UCSD-AML1 (cell line): ENCODE results near the gene TBL3.
"Not testable (repeated sequence)": the region's sequence is repeated elsewhere in the genome, so short reads cannot be mapped to it uniquely, and the experiment has no call there.

Experiments
- DNase-seq: peaks from one replicate; lab custom pipeline; 2025; ENCODE audit not compliant: unreplicated experiment; lab: John Stamatoyannopoulos, UW

TBL3 gene

DNA sequence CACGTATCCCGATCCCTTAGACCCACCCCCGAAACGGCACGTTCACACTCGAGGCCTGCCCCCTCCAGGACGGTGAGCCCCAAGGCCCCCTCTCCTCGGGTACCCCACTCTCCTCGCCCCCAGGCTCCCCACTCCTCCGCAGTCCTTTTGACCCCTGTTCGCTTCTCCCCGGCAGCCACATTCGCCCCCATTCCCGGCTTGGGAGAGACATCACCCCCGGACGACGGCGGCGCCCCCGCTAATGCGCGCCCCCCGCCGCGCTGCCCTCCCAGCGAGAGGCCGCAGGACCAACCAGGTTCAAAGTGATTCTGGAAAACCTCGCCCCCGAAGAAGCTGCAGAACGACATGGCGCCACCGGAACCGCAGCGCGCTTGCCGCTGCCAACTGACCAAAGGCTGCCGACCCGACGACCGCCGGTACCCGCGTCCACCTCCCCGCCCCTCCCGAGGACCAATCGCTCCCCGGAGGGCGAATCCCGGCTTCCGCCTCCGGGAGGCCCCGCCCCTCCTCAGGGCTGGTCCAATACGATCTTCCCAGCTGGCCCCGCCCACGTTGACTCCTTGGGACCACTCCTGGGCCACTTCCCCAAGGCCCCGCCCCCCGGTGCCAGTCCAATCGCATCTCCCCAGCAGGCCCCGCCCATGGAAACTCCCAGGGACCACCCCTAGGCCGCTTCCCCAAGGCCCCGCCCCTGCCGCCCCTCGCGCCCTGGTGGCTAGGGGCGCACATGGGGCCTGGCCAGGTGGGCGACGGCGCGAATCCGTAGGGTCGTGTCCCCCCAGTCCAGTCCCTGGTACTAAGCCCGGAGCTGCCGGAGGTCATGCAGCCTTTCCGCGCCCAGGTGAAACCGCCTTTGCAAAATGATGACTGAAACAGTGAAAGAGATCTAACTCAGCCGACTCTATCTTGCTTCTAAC lies 28.8 kb upstream of the TBL3 start, which contains the start of gene MSRB1:
MSRB1 (minus strand) TSS at position 390 of the 917 bp plus-strand sequence; CDS start at position 347, 43 bp downstream.
- peak; percentile 100 for DNase-seq

DNA sequence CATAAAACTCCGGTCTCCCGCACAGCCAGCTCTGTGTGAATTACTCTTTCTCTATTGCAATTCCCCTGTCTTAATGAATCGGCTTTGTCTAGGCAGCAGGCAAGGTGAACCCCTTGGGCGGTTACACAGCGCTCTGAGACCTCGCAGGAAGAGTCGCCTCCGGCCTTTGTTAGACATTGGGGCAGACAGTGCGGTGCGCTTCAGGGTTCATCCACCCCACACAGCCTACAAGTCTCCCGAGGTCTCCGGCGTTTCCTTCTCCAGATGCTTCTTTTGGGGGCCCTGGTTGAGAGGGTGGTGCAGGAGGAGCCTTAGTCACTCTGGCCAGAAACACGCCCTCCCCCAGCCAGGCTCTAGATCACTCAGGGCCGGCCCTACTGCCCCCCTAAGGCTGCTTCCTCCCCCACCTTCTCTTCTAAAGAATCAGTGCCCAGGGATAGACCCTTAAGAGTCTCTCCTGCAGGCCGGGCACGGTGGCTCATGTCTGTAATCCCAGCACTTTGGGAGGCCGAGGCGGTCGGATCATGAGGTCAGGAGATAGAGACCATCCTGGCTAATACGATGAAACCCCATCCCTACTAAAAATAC lies 27.1 kb upstream of the TBL3 start:
- no peak for DNase-seq

DNA sequence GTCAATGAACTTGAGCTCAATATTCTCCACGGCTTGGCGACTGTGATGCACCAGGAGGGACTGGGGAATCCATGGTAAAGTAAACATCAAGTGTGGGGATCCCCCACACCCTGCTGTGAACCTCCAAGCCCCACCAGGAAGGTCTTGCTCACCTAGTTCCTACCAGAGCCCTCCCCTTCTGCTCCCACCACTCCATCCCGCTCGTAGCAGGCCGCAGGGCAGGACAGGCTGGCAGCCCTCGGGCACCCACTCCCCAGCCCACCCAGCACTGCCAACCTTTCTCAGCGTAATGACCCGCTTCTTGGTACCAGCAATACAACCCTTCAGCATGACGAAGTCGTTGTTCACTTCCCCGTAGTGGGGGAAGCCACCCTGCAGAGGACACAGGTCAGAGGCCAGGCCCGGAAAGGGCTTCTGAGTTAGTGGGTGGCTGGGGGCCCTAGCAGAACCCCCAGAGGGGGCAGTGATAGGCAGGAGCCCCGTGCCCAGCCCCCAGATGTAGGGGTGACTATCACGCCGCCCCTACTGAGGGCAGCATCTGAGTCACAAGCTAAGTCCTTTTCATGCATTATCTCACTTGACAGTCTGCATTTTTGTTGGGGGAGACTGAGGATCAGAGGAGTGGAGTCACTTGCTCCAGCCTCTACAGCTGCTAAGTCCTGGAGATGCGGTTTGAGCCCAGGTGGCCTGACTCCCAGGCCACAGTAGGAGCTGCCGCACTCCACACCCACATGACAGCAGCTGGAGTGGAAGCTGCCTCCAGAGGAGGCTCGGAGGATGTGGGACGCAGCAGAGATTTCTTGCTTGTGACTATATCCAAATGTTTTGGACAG lies 26.1 kb upstream of the TBL3 start:
- no peak for DNase-seq

DNA sequence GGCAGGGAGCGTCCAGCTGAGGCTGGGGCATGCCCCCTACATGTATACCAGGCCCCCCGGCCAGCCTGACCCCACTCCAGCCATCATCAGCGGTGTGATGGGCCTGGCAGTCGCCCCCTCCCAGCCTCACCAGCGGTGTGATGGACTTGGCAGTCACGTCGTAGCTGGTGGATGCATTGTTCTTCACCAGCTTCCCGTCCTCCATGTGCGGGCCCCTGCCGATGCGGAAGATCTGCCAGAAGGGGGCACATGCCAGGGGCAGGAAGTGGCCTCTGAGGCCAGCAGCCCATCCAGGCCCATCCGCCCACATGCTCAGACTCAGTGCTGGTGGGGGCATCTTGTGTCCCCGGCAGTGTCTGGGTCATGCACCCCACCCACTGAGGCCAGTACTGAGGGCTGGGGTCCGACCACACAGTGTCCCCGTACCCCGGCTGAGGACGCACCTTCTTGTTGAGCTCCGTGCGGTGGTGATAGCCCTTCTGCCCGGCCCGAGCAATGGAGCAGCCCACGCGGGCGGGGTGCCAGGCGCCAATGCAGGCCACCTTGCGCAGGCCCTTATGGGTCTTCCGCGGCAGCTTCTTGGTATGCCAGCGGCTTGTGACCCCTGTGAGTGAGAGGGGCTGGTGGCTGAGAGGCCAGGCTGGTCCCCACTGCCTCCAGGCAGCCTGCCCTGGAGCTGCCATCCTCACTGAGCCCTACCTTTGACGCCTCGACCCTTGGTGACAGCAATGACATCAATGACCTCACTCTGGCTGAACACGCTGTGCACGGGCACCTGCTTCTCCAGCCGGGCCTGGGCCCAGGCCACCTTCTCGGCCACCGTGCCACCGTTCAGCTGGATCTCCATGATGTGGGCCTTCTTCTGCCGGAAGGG lies 25.1 kb upstream of the TBL3 start:
- no peak for DNase-seq

DNA sequence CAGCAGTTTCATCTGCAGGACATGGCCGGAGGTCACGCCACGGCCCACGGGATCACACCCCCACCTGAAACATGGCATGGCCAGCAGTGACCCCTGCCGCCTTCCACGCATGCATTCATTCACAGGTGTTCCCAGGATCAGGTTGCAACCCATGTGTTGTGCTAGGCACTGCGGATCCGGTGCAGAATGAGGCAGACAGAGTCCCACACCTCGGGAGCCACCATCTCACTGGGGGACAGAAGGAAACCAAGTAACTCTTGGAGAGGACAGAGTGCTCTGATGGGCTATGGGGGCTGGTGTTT lies 24.5 kb upstream of the TBL3 start:
- DNase-seq, result no peak

DNA sequence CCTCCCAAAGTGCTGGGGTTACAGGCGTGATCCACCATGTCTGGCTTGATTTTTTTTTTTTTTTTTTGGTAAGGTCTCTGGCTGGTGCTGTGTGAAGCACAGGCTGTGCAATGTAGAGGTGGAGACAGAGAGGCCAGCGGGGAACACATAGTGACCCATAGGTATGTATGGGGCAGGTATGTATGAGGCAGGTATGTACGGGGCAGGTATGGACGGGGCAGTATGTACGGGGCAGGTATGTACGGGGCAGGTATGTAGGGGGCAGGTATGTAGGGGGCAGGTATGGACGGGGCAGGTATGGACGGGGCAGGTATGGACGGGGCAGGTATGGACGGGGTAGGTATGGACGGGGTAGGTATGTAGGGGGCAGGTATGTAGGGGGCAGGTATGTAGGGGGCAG lies 22.3 kb upstream of the TBL3 start:
- DNase-seq, result no peak

DNA sequence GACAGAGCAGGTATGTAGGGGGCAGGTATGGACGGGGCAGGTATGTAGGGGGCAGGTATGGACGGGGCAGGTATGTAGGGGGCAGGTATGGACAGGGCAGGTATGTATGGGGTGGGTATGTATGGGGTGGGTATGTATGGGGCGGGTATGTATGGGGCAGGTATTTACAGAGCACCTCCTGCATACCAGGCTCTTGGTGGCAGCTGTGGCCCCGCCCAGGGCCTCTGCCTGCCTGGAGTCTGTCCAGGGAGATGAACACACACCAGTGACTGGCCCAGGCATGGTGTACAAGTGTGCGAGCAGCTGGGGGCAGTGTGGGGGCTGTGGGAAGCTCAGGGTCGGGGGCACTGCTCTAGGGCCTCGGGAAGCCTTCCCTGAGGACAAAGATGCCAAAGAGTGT lies 21.8 kb upstream of the TBL3 start:
- DNase-seq, result no peak

DNA sequence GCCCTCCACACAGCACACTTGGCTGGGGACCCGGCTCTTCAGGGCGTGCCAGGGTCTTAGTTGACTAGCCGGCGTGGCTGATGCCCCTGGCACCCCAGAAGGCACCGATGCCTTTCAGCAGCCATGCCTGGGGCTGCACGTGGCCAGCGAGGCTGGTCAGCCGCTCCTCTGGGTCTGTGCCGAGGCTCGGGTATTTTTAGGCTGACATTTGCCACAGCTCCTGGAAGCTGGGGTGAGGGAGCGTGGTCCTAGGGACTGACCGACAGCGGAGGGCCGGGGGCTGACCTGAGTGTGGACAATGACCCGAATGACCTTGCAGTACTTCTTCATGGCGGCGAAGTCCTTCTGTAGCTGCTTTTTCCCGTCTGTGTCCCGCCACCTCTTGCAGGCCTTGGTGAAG lies 21.3 kb upstream of the TBL3 start:
- DNase-seq, result no peak

DNA sequence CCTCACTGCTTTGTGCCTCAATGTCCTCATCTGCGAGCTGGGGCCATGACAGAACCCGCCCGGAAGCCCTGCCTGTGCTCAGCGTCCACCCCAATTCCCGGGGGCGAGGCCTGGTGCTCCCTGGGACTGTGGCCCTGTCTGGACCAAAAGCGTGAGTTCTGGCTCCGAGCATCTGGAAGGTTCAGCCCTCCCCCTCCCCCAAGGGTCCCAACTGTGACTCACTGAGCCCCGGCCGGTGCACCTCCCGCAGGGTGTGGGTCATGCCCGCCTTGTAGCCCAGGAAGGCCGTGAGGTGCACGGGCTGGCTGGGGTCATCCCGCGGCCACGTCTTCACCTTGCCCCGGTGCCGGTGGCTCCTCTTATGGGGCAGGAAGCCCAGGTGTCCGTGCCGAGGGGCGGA lies 18.1 kb upstream of the TBL3 start:
- DNase-seq, result no peak

DNA sequence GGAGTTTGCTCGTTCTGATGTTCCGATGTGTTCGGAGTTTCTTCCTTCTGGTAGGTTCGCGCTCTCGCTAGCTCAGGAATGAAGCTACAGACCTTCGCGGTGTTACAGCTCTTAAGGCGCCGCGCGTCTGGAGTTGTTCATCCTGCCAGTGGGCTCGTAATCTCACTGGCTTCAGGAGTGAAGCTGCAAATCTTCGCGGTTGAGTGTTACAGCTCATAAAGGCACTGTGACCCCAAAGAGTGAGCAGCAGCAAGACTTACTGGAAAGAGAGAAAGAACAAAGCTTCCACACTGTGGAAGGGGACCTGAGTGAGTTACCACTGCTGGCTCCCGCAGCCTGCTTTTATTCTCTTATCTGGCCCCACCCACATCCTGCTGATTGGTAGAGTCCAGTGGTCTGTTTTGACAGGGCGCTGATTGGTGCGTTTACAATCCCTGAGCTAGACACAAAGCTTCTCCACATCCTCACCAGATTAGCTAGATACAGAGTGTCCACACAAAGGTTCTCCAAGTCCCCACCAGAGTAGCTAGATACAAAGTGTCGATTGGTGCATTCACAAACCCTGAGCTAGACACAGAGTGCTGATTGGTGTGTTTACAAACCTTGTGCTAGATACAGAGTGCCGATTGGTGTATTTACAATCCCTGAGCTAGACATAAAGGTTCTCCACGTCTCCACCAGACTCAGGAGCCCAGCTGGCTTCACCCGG lies 14.3 kb upstream of the TBL3 start:
- DNase-seq, result not testable (repeated sequence)

DNA sequence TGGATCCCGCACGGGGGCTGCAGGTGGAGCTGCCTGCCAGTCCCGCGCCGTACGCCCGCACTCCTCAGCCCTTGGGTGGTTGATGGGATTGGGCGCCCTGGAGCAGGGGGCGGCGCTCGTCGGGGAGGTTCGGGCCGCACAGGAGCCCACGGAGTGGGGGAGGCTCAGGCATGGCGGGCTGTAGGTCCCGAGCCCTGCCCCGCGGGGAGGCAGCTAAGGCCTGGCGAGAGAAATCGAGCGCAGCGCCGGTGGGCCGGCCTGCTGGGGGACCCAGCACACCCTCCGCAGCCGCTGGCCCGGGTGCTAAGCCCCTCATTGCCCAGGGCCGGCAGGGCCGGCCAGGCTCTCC lies 13.7 kb upstream of the TBL3 start:
- not testable (repeated sequence) for DNase-seq

DNA sequence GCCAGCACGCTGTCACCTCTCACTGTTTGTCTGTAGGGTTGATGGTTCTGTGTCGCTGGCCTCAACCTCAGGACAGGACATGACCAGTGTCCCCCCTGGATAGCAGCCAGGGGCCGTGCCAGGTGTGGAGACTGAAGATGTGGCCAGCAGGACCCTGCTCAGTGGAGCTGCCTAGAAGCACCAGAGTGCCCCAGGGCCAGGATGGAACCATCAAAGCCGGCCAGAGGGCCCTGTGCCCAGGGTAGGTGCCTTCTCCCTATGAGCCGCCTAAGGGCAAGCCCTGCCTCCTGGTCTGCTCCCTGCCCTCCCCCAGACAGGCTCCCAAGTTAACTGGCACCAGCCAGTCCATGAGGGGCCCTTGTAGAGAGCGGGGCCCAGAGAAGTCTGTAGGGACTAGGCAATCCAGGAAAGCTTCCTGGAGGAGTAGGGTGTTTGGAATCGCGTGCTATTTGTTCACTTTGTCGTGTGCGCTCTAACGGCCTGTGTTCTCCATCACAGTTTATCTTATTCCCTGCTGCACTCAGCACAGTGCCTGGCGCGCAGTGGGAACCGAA lies 13.1 kb upstream of the TBL3 start:
- DNase-seq, result no peak

DNA sequence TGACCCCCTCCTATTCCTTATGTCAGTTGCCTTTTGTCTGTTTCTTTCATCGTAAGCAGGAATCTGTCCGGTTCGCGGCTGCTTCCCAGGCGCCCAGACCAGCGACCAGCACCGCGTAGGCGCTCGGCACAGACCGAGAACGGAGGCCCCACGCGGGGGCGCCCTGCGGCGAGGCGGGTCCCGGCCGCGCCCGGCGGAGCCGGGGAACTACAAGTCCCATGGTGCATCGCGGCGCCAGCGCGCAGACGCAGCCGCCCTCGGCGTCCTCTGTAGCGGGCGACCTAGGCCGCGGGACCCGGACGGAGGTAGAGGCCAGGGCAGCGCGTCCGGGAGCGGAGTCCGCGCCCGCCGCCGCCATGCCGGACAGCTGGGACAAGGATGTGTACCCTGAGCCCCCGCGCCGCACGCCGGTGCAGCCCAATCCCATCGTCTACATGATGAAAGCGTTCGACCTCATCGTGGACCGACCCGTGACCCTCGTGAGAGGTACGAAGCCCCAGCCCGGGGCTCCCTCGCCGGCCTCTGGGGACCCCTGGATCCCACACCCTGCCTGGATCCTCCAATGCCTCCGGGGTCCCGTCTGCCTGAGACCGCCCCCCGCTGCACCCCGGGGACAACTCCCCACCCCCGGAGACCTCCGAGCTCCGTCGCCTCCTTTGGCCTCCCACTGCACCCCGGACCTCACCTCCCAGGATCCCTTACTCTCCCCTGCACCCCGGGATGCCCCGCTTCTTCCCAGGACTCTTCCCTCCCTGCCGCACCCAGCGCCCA lies 12.4 kb upstream of the TBL3 start, which contains the start of gene NDUFB10:
NDUFB10 (plus strand) TSS at position 270 of the 771 bp plus-strand sequence; CDS start at position 357, 87 bp downstream.
- DNase-seq, result peak; percentile 94

DNA sequence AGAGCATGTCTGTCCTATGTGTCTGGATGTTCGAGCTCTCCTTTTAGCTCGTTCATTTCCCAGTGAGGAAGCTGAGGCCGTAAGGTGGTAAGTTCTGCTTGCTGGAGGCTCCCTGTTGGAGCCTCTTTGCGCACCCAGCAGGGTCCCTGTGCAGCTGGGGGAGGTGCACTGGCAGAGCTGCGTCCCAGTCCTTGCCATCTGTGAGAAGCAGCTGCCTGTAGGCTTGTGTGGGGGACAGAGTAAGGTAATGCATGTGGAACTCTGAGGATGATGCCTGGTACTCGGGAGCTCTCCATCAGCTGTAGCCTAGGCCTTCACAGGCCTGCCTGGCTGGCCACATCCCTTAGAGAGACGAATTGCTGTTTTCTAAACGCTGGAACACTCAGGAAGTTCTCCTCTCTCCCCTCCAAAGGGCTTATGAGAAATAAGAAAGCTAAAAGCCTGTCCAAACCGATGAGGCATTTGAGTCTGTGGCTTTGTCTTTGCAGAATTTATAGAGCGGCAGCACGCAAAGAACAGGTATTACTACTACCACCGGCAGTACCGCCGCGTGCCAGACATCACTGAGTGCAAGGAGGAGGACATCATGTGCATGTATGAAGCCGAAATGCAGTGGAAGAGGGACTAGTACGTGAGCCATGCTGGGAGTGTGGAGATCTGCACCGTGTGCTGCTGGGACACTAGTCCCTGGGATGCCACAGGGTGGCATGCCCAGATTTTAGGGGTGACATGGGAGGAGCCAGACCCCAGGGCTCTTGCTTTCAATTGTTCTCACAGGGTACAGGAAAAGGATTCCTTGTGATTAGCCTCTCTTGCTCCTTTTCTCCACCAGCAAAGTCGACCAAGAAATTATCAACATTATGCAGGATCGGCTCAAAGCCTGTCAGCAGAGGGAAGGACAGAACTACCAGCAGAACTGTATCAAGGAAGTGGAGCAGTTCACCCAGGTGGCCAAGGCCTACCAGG lies 10.9 kb upstream of the TBL3 start:
- DNase-seq, result peak; percentile 64

DNA sequence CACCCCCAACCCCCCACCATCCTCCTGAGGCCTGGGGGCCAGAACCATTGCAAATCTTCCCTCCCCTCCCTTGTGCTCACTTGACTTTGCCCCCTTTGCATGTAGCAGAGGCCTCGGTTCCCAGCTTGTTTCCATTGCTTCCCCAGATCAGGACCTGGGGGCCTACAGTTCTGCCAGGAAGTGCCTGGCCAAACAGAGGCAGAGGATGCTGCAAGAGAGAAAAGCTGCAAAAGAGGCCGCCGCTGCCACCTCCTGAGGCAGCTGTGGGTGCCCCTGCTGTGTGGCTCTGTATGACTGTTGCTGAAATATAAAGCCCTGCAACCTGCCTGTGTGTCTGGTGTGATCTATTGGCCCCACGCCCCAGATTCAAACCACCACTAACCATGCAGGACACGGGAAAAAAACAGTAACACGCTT lies 10.2 kb upstream of the TBL3 start:
- DNase-seq, result no peak

DNA sequence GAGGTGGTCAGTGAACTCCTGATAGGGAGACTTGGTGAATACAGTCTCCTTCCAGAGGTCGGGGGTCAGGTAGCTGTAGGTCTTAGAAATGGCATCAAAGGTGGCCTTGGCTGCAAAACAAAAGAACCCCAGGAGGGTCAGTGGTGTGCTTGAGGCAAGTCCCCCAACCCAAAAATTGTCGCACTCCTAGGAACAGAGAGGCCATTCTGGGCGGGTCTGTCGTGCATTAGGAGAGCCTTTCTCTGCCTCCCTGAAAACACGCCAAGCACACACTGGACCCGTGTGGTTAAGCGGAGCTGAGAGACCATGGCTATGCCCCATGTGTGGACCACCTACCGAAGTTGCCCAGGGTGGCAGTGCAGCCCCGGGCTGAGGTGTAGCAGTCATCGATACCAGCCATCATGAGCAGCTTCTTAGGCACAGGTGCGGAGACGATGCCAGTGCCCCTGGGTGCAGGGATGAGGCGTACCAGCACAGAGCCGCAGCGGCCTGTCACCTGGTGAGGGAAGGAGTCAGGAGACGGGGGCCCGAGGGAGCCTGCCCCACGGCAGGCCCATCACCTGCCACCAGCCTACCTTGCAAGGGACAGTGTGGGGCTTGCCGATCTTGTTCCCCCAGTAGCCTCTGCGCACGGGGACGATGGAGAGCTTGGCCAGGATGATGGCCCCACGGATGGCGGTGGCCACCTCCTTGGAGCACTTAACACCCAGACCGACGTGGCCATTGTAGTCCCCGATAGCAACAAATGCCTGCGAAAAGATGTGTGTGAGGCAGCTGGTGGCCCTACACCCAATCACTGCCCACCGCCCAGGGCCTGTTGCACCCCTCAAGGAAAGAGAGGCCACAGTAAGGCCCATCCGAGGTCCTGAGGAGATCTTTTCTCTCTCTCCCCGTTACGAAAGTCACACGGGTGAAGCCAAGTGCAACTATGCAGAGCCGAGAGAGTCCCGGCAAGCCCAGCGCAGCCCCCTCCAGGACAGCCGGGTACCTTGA lies 9.4 kb upstream of the TBL3 start:
- DNase-seq, result not testable (repeated sequence)
